Stimulated activated CD4-positive, alpha-beta T cell treated with anti-CD3 and anti-CD28 coated beads, Interleukin-4, amount 100 ng/mL, for 24 hours (primary cell): ENCODE results near the gene NECAB2.

ENCODE experiments used
- DNase-seq: peaks from one replicate; pipeline ENCODE4 v3.0.0-alpha.2; 2020

NECAB2 gene

DNA sequence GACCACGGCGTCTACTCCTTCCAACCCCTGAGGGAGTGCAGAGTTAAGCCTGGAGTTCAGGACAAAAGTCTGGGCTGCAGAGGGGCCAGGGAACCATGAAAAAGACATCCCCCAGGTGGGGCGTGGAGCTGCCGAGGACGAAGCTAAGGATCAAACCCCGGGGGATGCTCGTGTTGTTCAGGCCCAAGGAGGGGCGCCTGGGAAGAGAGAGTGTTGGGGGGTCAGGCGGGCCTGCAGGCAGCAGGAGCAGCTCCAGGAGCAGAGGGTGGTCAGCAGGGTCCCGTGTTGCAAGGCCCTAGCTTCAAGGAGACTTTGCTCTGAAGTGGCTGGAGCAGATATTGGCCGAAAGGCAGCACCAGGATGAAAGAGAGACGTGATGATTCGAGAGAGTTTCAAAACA lies 26.7 kb downstream of the NECAB2 start:
- no peak for DNase-seq

DNA sequence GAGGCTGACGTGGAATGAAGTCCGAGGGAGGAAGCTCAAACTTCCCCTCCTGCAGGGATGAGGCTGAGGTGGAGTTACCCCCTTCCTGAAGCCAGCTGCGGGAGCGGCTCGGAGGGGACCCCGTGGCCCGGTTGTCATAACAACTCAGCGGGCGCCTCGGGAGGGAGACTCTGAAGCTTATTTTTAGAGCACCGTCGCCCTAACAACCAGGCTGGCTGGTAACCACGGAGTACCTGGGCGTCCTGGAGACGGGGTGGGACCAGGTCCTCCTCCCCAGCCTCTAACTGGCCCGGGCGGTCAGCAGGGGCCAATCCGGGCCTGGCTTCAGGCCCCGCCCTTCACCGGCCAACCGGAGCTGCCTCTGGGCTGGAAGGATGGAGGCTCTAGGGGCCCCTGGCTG lies 27.7 kb downstream of the NECAB2 start:
- DNase-seq, result no peak

DNA sequence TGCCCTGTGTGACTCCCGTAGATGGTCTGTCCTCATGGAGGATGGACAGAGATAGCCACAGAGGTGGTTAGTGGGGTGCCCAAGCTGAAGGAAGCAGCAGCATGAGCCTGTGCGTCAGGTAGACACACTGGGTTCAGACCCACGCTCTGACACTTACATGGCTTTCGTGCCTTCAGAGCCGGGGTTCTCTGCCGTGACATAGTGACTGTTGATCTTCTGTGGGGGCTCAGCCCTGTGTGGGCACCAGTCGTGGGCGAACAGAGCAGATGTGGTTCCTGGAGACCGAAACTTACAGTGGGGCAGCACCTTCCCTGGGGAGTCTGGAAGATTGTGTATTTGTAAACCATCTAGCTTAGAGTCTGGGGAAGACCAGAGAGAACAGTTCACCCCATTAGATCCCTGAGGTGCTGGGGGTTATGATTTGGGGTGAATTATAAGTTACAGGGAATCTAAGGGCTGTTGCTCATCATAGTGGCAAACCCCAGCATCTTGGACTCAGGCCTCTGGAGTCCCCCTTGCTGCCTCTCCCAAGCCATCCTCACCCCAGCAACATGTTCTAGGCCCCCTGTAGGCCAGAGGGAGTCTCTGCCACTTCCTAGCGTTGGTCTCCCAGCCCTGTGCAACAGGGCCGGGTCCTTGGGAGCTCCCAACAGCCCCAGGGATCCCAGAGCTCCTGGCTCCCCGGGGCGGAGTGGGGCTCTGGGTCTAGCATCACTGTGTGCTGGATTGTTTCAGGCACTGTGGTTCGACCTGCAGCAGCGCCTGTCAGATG lies 28.6 kb downstream of the NECAB2 start:
- DNase-seq, result no peak

DNA sequence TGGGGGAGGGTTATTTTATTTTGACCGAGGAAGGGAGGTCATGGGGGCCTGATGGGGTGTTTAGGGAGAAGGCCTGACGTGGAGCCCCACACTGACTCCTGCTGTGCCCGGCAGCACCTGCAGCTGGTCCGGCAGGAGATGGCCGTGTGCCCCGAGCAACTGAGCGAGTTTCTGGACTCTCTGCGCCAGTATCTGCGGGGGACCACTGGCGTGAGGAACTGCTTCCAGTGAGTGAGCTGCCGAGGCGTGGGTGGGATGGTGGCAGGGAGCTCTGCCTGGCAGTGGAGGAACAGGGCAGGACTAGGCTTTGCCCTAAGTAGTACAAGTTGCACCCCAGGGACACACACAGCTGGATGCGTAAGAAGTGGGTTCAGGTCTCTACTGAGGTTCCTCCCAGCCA lies 30.0 kb downstream of the NECAB2 start:
- no peak for DNase-seq

DNA sequence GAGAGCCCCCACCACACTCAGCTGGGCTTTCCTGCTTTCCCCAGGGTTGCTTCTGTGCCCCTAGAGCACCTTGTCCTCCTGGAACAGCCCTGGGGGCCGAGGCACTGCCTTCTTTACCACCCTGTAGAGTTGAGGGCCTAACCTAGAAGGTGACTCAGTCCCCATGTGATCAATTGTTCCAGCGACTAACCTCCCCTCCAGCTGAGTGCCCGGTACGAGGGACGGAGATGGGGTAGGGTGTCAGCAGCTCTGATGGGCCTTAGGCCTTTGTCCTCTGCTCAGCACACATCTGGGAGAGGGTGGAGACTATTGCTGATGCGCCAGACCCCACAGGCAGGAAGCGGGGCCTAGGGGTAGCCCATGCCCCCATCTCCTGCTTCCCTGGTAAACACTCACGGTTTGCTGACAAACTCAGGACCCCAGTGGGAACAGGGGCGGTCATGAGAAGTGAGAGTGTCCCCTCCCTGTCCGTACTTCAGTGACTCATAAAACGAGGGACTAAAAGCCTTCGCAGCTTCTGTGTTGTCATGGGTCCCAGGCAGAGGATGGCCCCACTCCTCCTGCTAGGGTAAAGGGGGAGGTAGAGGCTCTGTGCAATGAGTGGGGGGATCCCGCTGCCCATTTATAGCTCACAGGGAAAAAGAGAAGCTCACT lies 33.1 kb downstream of the NECAB2 start:
- no peak for DNase-seq

DNA sequence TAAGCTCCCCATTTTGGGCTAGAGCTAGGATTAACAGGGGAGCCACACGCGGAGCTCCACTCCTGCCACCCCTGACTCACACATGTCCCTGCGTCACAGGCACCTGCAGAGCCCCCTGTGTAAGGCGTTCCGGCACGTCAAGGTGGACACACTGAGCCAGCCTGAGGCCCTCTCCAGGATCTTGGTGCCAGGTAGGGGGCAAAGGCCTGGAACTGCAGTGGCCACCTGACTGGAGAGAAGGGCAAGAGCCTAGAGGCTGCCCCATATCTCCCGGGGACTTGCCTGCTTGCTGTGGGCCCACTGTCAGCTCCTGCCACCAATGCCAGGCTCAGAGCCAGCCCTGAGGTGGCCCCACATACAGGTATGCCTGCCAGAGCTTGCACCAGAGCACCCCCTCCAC lies 33.7 kb downstream of the NECAB2 start:
- no peak for DNase-seq

DNA sequence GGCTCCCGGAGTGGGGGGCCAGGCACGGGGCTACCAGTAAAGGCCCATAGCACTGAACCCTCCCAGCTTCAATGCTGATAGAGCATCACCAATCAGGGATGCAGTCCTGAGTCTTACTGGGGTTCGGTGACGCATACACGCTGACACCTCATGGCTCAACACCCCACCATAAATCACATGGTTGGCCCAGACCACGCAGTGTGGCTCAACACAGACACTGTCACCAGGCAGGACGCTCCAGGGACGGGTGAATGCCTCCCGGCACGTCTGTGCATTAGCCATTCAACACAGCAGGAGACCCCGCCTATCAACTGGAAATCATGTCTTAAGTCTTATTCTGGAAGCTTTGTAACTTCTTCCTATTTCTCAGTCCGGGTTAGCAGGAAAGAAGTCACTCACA lies 35.0 kb downstream of the NECAB2 start:
- no peak for DNase-seq

DNA sequence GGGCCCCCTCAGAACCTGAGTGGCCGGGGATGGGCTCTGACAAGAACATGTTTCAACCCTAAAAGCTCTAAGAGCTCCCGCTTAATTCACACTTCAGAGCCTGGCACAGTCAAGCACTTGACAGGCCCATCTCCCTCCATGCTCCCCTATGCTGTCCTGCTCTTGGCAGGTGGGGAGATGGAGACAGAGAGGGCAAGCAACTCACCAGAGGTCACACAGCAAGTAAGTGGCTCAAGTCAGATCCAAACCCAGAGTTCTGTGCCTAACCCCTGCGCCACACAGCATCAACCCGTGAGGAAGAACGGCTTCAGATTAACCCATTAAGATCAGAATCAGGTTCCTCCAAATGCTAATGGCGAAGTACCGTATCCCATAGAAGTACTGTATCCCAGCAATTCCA lies 36.4 kb downstream of the NECAB2 start:
- DNase-seq, result no peak

DNA sequence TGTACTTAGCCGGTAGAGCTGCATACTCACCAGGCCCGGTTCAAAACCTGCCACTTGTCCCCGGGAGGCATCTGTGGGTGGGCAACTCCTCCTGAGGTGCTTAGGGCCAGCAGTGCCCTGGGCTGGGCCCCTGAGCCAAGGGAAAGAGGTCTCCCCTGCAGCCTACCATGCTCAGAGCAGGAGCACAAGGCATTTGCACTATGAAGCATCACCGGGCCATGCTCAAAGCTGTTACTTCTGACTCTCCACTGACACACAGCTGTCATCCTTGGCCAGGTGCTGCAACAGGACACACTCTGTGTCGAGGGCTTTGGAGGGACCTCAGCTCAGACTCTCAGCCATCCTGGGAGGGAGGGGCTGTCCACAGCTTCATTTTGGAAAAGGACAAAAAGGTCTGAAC lies 37.3 kb downstream of the NECAB2 start:
- no peak for DNase-seq

DNA sequence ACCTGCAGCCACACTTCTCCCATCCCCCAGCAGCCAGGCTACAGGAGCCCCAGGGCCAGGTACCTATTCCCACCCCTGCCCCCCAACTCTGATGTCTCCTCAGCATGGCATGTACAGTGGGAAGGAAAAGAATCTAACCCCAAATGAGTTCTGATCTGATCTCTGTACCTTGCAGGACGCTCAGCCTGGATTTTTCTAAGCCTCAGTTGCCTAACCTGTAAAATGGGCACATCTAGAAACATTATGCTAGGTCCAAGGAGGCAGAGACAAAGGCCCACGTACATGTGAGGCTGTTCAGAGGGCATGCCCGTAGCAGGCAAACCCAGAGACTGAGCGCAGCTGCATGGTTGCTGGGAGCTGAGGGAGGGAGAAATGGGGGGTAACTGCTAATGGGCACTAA lies 39.5 kb downstream of the NECAB2 start:
- no peak for DNase-seq

DNA sequence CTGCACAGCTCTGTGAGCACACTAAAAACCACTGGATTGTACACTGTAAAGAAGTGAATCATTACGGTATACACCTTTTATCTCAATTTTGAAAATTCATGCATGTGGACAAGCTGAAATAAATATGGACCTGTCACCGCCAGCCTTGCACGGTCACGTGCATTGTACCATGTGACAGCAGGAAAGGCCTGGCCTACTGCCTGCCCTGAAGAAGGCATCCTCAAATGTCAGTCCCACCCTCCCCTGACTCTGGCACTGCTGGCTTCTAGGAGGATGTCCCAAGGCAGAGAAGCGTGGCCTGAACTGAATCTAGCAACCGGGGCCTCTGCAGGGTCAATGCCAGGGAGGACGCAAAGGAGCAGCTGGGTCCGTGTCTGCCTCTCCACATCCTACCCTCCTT lies 39.9 kb downstream of the NECAB2 start:
- DNase-seq, result no peak

DNA sequence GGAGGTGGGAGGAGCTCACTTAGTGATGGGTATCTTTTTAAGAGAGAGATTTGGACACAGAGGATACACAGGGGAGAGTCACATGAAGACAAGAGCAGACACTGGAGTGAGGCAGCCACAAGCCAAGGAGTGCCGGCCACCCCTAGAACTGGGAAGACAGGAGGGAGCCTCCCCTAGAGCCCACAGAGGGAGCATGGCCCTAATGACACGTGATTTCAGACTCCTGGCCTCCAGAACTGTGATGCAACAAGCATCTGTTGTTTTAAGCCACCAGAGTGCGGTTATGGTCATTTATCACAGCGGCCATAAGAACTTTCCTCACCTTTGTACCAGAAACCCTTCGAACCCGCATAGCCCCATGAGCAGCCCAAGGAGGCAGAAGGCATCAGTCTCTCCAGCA lies 41.2 kb downstream of the NECAB2 start:
- no peak for DNase-seq

DNA sequence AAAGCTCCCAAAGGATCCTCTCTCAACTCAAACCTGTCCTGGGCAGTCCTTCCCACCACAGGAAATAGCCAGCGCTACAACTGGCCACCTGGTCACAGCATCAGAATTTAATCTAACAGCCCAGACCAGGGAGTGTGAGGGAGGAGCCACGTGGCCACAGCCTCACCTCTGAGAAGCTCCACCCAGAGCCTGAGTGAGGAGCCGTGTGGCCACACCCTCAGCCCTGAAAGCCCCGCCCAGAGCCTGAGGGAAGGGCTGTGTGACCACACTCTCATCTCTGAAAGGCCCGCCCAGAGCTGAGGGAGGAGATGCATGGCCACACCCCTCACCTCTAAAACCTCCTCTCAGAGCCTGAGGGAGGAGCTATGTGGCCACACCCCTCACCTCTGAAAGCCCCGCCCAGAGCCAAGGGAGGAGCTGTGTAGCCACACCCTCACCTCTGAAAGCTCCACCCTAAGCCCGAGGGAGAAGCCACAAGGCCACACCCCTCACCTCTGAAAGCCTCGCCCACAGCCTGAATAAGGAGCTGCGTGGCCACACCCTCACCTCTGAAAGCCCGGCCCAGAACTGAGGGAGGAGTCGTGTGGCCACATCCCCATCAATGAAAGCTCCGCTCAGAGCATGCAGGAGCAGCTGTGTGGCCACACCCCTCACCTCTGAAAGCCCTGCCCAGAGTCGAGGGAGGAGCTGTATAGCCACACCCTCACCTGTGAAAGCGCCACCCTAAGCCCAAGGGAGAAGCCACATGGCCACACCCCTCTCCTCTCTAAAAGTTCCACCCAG lies 45.9 kb downstream of the NECAB2 start:
- peak; percentile 39 for DNase-seq

DNA sequence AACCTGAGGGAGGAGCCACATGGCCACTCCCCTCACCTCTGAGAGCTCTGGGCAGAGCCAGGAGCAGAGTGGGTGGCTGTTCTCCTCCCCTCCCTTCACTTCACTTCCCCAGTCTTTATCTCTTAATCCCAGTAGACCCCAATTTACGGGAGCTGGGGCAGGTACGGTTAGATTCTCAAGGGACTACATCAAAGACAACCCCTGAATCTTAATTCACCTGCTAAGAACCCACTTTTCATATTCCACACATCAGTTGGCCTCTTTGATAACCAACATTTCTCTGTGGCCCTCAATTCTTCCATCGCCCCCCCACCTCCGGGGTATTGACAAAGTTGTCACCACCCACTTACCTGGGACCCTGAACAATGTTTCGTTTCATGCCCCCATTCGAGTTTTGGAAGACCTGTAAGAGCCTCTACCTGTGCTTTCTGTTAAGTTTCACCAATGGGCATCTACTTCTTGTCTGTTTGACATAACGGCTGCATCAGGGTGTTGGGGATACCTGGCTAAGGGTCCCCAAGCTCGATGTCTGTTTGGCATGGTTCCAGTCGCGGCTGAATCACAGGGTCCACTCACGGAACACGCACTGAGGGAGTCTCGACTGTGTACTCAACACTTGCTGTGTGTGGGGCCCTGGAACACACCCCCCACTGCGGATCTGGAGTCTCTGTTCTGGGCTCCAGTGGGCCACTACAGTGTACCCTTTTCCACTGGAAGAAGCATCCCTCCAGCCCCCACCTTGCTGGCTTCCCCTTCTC lies 46.7 kb downstream of the NECAB2 start:
- DNase-seq, result no peak

DNA sequence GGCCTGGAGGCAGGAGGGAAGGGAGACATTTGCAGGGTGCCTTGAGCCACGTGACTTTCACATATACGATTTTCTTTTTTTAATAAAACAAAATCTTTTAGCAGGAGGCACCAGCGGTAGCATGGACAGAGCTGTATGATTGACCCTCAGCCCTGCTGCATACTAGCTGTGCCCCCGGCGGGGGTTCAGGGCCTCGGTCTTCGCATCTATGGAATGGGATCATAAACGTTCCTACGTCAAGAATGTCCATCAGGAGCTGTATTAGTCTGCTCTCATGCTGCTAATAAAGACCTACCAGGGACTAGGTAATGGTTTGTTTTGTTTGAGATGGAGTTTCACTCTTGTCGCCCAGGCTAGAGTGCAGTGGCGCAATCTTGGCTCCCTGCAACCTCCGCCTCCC lies 47.4 kb downstream of the NECAB2 start:
- no peak for DNase-seq

DNA sequence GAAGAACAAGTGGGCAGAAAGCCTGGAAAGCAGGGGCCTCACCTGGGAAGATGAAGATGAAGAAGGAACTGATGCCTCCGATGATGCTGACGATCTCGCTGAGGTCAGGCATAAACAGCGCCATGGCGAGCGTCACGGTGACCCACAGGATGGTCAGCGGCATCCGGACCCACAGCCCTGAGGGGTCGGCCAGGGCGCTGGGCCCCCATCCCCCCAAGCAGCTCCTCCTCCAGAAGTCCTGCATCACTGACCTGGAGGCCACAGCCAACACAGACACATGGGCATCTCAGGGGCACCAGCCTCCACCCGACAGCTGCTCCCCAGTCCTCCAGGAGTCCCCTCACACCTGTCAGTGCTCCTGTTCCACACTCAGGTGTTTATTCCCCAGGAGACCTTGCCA lies 48.4 kb downstream of the NECAB2 start:
- DNase-seq, result no peak

DNA sequence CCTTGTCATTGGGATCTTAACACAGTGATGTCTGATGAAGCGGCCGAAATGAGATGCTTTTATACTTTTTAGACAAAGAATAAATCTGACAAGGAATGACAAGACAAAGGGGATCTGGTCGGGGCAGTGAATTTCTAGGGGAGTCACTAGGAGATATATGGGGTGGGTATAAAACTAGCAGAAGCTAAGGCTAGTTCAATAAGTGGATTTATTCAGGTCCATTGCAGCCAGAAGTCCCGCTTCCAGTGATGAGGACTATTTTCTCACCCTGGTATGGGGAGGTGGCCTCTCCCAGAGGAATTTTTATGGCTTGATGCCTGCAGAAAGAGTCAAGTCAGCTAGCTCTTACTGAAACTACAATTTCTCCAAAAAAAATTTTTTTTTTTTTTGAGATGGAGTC lies 50.7 kb downstream of the NECAB2 start:
- no peak for DNase-seq

DNA sequence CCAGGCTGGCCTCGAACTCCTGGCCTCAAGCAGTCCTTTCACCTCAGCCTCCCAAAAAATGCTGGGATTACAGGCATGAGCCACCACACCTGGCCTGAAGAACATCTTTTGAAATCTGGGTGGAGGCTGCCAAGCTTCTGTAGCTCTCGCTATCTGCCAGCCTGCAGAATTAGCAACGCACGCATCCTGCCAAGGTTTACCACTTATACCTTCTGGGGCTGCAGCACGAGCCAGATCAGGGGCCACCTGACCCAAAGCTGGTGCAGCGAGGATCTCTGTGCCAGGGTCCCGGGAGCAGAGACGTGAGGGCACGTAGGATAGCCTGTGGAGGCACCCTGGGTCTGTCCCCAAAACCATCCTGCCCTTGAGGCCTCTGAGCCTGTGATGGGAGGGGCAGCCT lies 52.3 kb downstream of the NECAB2 start:
- DNase-seq, result no peak

DNA sequence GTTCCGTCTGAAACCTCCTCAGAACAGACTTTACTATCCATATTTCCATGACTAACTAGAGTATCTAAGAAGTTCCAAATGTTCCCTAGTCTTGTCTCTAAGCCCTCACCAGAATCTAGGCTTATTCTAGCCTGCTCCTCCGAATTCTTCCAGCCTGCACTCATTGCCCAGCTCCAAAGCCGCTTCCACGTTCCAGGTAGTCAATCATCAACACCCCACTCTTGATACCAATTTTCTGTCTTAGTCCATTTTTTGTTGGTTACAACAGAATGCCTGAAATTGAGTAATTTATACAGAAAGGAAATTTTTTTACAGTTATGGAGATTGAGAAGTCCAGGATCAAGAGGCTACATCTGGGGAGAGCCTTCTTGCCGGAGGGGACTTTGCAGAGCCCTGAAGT lies 53.4 kb downstream of the NECAB2 start:
- no peak for DNase-seq

DNA sequence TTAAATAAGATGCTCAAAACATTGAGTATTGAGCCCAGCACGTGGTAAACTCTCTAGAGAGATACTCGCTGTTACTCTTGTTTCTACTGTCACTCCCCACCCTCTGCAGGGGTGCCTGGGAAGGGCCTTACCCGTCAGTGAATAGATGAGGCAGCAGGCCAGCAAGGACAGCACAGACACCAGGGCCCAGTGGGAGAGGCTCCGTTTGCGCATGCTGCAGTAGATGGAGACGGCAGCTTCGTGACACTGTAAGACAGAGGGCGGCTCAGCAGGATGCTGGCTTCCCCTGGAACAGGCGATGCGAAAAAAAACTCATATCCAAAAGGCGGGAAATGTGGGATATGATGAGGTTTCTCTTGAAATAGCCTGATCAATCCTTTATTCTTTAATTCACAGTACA lies 54.6 kb downstream of the NECAB2 start:
- DNase-seq, result no peak

DNA sequence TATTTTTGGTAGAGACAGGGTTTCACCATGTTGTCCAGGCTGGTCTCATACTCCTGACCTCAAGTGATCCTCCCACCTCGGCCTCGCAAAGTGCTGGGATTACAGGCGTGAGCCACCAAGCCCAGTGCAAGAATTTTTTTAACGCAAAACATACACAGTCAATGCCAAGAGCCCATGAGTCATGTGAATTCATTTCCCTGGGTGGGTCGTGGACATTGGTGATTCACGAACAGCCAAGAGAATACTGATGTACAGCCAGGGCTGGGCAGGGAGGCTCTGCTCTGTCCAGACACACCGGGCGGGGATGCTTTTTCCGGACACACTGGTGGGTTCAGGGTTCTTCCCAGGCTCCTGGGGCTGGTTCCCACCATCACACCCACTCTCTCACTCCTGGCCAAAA lies 56.8 kb downstream of the NECAB2 start:
- no peak for DNase-seq

DNA sequence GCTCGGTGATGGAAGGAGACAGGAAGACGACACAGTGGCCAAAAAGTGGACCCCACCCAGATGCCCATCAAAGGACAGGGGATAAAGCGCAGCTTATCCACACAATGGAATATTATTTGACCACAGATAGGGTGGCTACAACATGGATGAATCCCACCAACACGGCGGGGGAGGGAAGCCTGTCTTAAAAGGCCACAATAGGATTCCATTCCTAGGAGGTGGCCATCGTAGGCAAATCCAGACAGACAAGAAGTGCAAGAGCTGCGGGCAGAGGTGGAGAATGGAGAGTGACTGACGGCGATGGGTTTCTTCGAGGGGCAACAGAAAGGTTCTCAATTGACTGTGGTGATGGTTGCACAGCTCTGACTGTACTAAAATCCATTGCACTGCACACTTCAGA lies 58.6 kb downstream of the NECAB2 start:
- no peak for DNase-seq

DNA sequence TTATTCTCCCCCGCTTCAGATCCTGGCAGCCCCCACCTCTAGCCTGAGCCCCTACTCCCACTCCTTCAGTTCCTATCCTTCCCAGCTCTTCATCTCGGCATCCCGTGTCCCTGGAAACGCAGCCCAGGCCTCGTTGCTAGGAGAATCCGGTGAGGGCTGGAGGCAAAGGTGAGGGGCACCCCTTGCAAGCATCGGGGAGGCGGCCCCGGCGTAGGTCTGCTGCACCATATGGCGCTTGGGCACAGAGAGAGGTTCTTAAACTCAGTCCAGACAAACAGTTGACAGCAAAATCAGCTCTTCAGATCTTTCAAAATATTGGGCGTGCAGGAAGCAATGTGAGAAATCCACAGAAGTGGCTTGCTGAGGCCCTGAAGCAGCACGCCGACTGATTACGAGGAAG lies 59.6 kb downstream of the NECAB2 start:
- DNase-seq, result no peak
